ENCODE results near the gene PBX3. TPM values are rescaled to one million over a fixed set of nuclear protein-coding genes. Genes with fewer than 3 reads are reported as not detected.
A peak's percentile ranks its signal among the peaks of the same experiment; 100 is the strongest.

Gene PBX3
- polyA plus RNA-seq, 1 donor (not counting 4 experiments of a cell fraction or from before 2014, with no cell fraction given): 26.3 TPM

DNA sequence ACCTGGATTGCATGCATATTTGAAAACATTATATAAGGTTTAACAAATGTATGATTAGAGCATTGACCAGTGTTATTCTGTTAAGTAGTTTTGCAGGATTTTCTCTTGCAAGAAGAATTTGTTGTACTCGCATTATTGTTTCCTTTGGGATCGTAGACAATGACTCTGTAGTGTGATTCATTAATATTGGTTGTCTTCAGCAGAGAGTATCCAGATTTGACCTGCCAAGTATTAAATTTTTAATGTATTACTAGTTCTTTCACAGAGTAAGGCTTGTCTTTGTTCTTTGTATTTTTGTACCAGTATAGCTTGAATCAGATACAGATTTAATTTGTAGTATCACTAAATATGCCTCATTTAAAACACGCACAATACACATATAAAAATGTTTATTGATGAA lies 155.0 kb downstream of the PBX3 start:
- Histone ChIP-seq H3K4me3 (ENCODE audit: control insufficient read depth in 2 of 3, extremely low read depth in 1 of 3, insufficient read depth in 2 of 3, low read depth in 1 of 3, low read length in 3 of 3) (peak overlapping the region in 1 of 3 experiments; percentile 19), H3K79me2 (ENCODE audit: control insufficient read depth, insufficient read depth, low read length) (peaks cover 21% of the 10 kb centered on the region), H3K9me1 (ENCODE audit: control insufficient read depth, extremely low read depth, insufficient read depth, low read length) (no peaks in the 10 kb centered on the region), H3K9ac (ENCODE audit: control insufficient read depth, extremely low read depth, insufficient read depth, low read length) (no peak overlapping the region), H3K36me3 (ENCODE audit: control insufficient read depth in 2 of 2, extremely low read depth in 1 of 2, insufficient read depth in 2 of 2, low read length in 2 of 2) (no peaks in the 10 kb centered on the region), H3K27me3 (ENCODE audit: control insufficient read depth, extremely low read depth, insufficient read depth, low read length) (no peaks in the 10 kb centered on the region), H3K4me1 (ENCODE audit: control insufficient read depth, extremely low read depth, insufficient read depth, low read length) (peaks cover 6% of the 10 kb centered on the region), H3K9me3 (ENCODE audit: control insufficient read depth, low read depth, low read length) (no peaks in the 10 kb centered on the region), H3K27ac (ENCODE audit: control insufficient read depth, insufficient read depth, low read length) (no peak overlapping the region), H3K4me2 (ENCODE audit: control insufficient read depth, extremely low read depth, insufficient read depth, low read depth, low read length) (peak overlapping the region; percentile 65), H4K20me1 (ENCODE audit: control insufficient read depth, extremely low read depth, insufficient read depth, low read length) (no peaks in the 10 kb centered on the region), H2AFZ (ENCODE audit: control insufficient read depth, low read length) (no peak overlapping the region)
- dilution Hi-C loops (cut with MboI; ENCODE audit: extremely low pct_ligation_motif_present, low sequenced_read_pairs): no loop called here
- FAIRE-seq (no peak), DNase-seq (ENCODE audit: low read depth, low spot score) (no peak)
- TF ChIP-seq EZH2 (IDR thresholded peaks at IDR 0.05; ENCODE audit: low read length): no peak
- TF ChIP-seq, protein P1, sequence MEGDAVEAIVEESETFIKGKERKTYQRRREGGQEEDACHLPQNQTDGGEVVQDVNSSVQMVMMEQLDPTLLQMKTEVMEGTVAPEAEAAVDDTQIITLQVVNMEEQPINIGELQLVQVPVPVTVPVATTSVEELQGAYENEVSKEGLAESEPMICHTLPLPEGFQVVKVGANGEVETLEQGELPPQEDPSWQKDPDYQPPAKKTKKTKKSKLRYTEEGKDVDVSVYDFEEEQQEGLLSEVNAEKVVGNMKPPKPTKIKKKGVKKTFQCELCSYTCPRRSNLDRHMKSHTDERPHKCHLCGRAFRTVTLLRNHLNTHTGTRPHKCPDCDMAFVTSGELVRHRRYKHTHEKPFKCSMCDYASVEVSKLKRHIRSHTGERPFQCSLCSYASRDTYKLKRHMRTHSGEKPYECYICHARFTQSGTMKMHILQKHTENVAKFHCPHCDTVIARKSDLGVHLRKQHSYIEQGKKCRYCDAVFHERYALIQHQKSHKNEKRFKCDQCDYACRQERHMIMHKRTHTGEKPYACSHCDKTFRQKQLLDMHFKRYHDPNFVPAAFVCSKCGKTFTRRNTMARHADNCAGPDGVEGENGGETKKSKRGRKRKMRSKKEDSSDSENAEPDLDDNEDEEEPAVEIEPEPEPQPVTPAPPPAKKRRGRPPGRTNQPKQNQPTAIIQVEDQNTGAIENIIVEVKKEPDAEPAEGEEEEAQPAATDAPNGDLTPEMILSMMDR (optimal IDR thresholded peaks at IDR 0.05 in 1 of 3, IDR thresholded peaks at IDR 0.05 in 1 of 3, conservative IDR thresholded peaks at IDR 0.05 in 1 of 3; ENCODE audit: extremely low read depth in 1 of 3, insufficient read depth in 2 of 3, low read length in 3 of 3): no peak

DNA sequence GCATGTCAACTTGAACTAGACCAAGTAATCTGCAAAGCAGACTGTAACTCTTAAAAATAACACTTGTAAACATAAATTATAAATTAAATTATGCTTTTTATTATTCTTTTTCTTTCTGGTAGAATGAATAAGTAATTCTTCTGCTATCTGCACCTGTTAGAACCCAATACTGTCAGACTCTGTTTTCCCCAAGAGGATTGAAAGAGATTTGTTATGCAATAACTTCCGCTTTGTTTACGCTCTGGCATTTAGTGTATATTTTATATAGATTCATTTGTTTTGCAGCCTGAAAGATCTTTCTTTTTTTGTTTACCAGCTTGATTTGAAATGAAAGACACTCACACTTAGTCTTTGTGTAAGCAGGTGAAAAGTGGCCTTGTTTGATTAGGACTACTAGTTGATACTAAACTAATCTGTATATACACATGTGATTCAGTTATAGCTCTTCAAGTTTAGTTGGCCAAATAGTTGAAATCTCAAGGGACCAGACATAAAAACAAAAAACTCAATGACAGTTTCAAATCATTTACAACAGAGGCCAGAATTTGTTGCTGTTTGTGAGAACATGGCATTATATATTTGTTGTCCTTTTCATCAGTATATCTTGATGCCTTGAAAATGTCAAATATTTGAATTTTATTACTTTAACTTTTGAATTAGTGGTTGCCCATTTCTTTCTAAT lies 155.8 kb downstream of the PBX3 start:
- H3K27ac ChIP-seq (ENCODE audit: control insufficient read depth, insufficient read depth, low read length): no peak overlapping the region
- H3K36me3 ChIP-seq (ENCODE audit: control insufficient read depth in 2 of 2, extremely low read depth in 1 of 2, insufficient read depth in 2 of 2, low read length in 2 of 2): no peaks in the 10 kb centered on the region
- no peak overlapping the region for H3K4me3 ChIP-seq (ENCODE audit: control insufficient read depth in 2 of 3, extremely low read depth in 1 of 3, insufficient read depth in 2 of 3, low read depth in 1 of 3, low read length in 3 of 3)
- dilution Hi-C loops (cut with MboI; ENCODE audit: extremely low pct_ligation_motif_present, low sequenced_read_pairs): no loop called here
- peaks cover 19% of the 10 kb centered on the region for H3K79me2 ChIP-seq (ENCODE audit: control insufficient read depth, insufficient read depth, low read length)
- DNase-seq (ENCODE audit: low read depth, low spot score) (no peak), FAIRE-seq (no peak)
- H3K27me3 ChIP-seq (ENCODE audit: control insufficient read depth, extremely low read depth, insufficient read depth, low read length): no peaks in the 10 kb centered on the region
- H2AFZ ChIP-seq (ENCODE audit: control insufficient read depth, low read length): no peak overlapping the region
- no peak overlapping the region for H3K4me2 ChIP-seq (ENCODE audit: control insufficient read depth, extremely low read depth, insufficient read depth, low read depth, low read length)
- no peaks in the 10 kb centered on the region for H3K9me1 ChIP-seq (ENCODE audit: control insufficient read depth, extremely low read depth, insufficient read depth, low read length)
- H3K4me1 ChIP-seq (ENCODE audit: control insufficient read depth, extremely low read depth, insufficient read depth, low read length): peaks cover 6% of the 10 kb centered on the region
- no peaks in the 10 kb centered on the region for H4K20me1 ChIP-seq (ENCODE audit: control insufficient read depth, extremely low read depth, insufficient read depth, low read length)
- TF ChIP-seq, protein P1 (optimal IDR thresholded peaks at IDR 0.05 in 1 of 3, IDR thresholded peaks at IDR 0.05 in 1 of 3, conservative IDR thresholded peaks at IDR 0.05 in 1 of 3; ENCODE audit: extremely low read depth in 1 of 3, insufficient read depth in 2 of 3, low read length in 3 of 3): no peak
- TF ChIP-seq EZH2 (IDR thresholded peaks at IDR 0.05; ENCODE audit: low read length): no peak
- no peaks in the 10 kb centered on the region for H3K9me3 ChIP-seq (ENCODE audit: control insufficient read depth, low read depth, low read length)
- H3K9ac ChIP-seq (ENCODE audit: control insufficient read depth, extremely low read depth, insufficient read depth, low read length): no peak overlapping the region
